COLO829 (cell line): Measurements from ENCODE around the gene ATP11C.
"Not testable (repeated sequence)": the region's sequence is repeated elsewhere in the genome, so short reads cannot be mapped to it uniquely, and the experiment has no call there.

Experiments
- DNase-seq: peaks from one replicate; pipeline ENCODE4 v3.0.0; 2012; ENCODE audit warnings: low spot score

The ATP11C gene

GRCh38 chrX:139924069-139924695 lies 8.7 kb downstream of the ATP11C start:
- no peak for DNase-seq

- not testable (repeated sequence) for DNase-seq
Measured at GRCh38 chrX:139921142-139921541, 11.7 kb downstream of the ATP11C start.

- no peak for DNase-seq
Measured at GRCh38 chrX:139920316-139920715, 12.5 kb downstream of the ATP11C start.

- no peak for DNase-seq
Measured at GRCh38 chrX:139914421-139914820, 18.4 kb downstream of the ATP11C start.

GRCh38 chrX:139909712-139910111 lies 23.1 kb downstream of the ATP11C start:
- DNase-seq: no peak

GRCh38 chrX:139907078-139907477 lies 25.8 kb downstream of the ATP11C start:
- DNase-seq: no peak

GRCh38 chrX:139905743-139906142 lies 27.1 kb downstream of the ATP11C start:
- DNase-seq: peak; percentile 8

- DNase-seq: no peak
Measured at GRCh38 chrX:139905051-139905450, 27.8 kb downstream of the ATP11C start.

GRCh38 chrX:139903210-139903609 lies 29.6 kb downstream of the ATP11C start:
- DNase-seq: no peak

- DNase-seq: no peak
Measured at GRCh38 chrX:139902559-139902958, 30.3 kb downstream of the ATP11C start.

- no peak for DNase-seq
Measured at GRCh38 chrX:139898334-139898733, 34.5 kb downstream of the ATP11C start.

- DNase-seq: no peak
Measured at GRCh38 chrX:139892512-139892911, 40.3 kb downstream of the ATP11C start.

GRCh38 chrX:139890991-139891700 lies 41.7 kb downstream of the ATP11C start:
- peak; percentile 19 for DNase-seq

- DNase-seq: peak; percentile 69
Measured at GRCh38 chrX:139889760-139890159, 43.1 kb downstream of the ATP11C start.

- no peak for DNase-seq
Measured at GRCh38 chrX:139883984-139884383, 48.9 kb downstream of the ATP11C start.

- DNase-seq: no peak
Measured at GRCh38 chrX:139882299-139882698, 50.6 kb downstream of the ATP11C start.

- no peak for DNase-seq
Measured at GRCh38 chrX:139881572-139881971, 51.3 kb downstream of the ATP11C start.

- no peak for DNase-seq
Measured at GRCh38 chrX:139881130-139881529, 51.7 kb downstream of the ATP11C start.

- no peak for DNase-seq
Measured at GRCh38 chrX:139877710-139878414, 55.0 kb downstream of the ATP11C start.

GRCh38 chrX:139875841-139876240 lies 57.0 kb downstream of the ATP11C start:
- no peak for DNase-seq

- DNase-seq: no peak
Measured at GRCh38 chrX:139869796-139870195, 63.1 kb downstream of the ATP11C start.

- DNase-seq: no peak
Measured at GRCh38 chrX:139864640-139865039, 68.2 kb downstream of the ATP11C start.

GRCh38 chrX:139862208-139862607 lies 70.6 kb downstream of the ATP11C start:
- DNase-seq: no peak
